UCSD-AML1 (cell line): Measurements from ENCODE around the gene BCR.

Experiments
- DNase-seq: peaks from one replicate; lab custom pipeline; 2025; ENCODE audit not compliant: unreplicated experiment; lab: John Stamatoyannopoulos, UW

Gene BCR

GRCh38 chr22:23272834-23273233 is 92.5 kb downstream of the BCR start:
- DNase-seq, result no peak

- no peak for DNase-seq
These were observed 93.3 kb downstream of the BCR start for GRCh38 chr22:23273445-23274145.

- no peak for DNase-seq
These were observed 93.8 kb downstream of the BCR start for GRCh38 chr22:23274146-23274526.

GRCh38 chr22:23274891-23275694 is 94.8 kb downstream of the BCR start:
- no peak for DNase-seq

GRCh38 chr22:23275751-23276150 is 95.4 kb downstream of the BCR start:
- no peak for DNase-seq

GRCh38 chr22:23276656-23277582 is 96.6 kb downstream of the BCR start:
- no peak for DNase-seq

- DNase-seq, result no peak
These were observed 97.4 kb downstream of the BCR start for GRCh38 chr22:23277583-23278295.

GRCh38 chr22:23278883-23279675 is 98.8 kb downstream of the BCR start:
- DNase-seq, result no peak

GRCh38 chr22:23279781-23280180 is 99.5 kb downstream of the BCR start:
- DNase-seq, result no peak

- DNase-seq, result no peak
These were observed 100.2 kb downstream of the BCR start for GRCh38 chr22:23280356-23281052.

GRCh38 chr22:23281053-23281405 is 100.7 kb downstream of the BCR start:
- no peak for DNase-seq

GRCh38 chr22:23281406-23282088 is 101.2 kb downstream of the BCR start:
- peak; percentile 76 for DNase-seq

- DNase-seq, result no peak
These were observed 101.8 kb downstream of the BCR start for GRCh38 chr22:23282089-23282501.

GRCh38 chr22:23282516-23282915 is 102.2 kb downstream of the BCR start:
- no peak for DNase-seq

- DNase-seq, result no peak
These were observed 102.7 kb downstream of the BCR start for GRCh38 chr22:23282986-23283385.

GRCh38 chr22:23283591-23284503 is 103.5 kb downstream of the BCR start:
- no peak for DNase-seq

- no peak for DNase-seq
These were observed 104.3 kb downstream of the BCR start for GRCh38 chr22:23284504-23285033.

- DNase-seq, result no peak
These were observed 104.9 kb downstream of the BCR start for GRCh38 chr22:23285236-23285635.
